Stimulated activated CD8-positive, alpha-beta memory T cell treated with anti-CD3 and anti-CD28 coated beads, Interleukin-4, amount 100 ng/mL, for 4 hours (primary cell): ENCODE measurements around the gene ACSM3.
"Not testable (repeated sequence)": the region's sequence is repeated elsewhere in the genome, so short reads cannot be mapped to it uniquely, and the experiment has no call there.

Experiments used
- DNase-seq, 2 donors: peaks; one replicate each; pipeline ENCODE4 v3.0.0-alpha.2; 2020; ENCODE audit warnings: low read depth in 2 of 2, low spot score in 1 of 2

The ACSM3 gene

GRCh38 chr16:20805684-20806167, 41.9 kb downstream of the ACSM3 start:
- not testable (repeated sequence) for DNase-seq

- DNase-seq = peak; percentile 40 to 45
These were observed 42.6 kb downstream of the ACSM3 start, which contains the start of the genes ERI2 and REXO5 for GRCh38 chr16:20806168-20807050. Gene ERI2 (minus strand): TSS chr16:20806472. CDS start chr16:20806430, 42 bp downstream. Gene REXO5 (plus strand): TSS chr16:20806527. CDS start chr16:20806954, 427 bp downstream.

- no peak for DNase-seq
These were observed 44.0 kb downstream of the ACSM3 start for GRCh38 chr16:20807862-20808261.

- DNase-seq = no peak
These were observed 48.1 kb downstream of the ACSM3 start for GRCh38 chr16:20811889-20812439.

GRCh38 chr16:20812510-20812909, 48.7 kb downstream of the ACSM3 start:
- no peak for DNase-seq

GRCh38 chr16:20814784-20815183, 51.0 kb downstream of the ACSM3 start:
- no peak for DNase-seq

GRCh38 chr16:20818929-20819585, 55.2 kb downstream of the ACSM3 start:
- no peak for DNase-seq

GRCh38 chr16:20821682-20822081, 57.9 kb downstream of the ACSM3 start:
- no peak for DNase-seq

- no peak for DNase-seq
These were observed 58.9 kb downstream of the ACSM3 start for GRCh38 chr16:20822521-20823325.

GRCh38 chr16:20826039-20826566, 62.3 kb downstream of the ACSM3 start:
- no peak for DNase-seq

GRCh38 chr16:20829536-20829935, 65.7 kb downstream of the ACSM3 start:
- DNase-seq = no peak

- no peak for DNase-seq
These were observed 66.6 kb downstream of the ACSM3 start for GRCh38 chr16:20830372-20830771.

GRCh38 chr16:20833086-20833485, 69.3 kb downstream of the ACSM3 start:
- no peak for DNase-seq

GRCh38 chr16:20838240-20838639, 74.4 kb downstream of the ACSM3 start:
- DNase-seq = no peak

- DNase-seq = no peak
These were observed 75.7 kb downstream of the ACSM3 start for GRCh38 chr16:20839504-20839903.

GRCh38 chr16:20844054-20844453, 80.2 kb downstream of the ACSM3 start:
- DNase-seq = no peak

GRCh38 chr16:20844588-20844987, 80.8 kb downstream of the ACSM3 start:
- DNase-seq = no peak

- no peak for DNase-seq
These were observed 82.2 kb downstream of the ACSM3 start for GRCh38 chr16:20846030-20846429.

GRCh38 chr16:20846551-20846950, 82.7 kb downstream of the ACSM3 start:
- DNase-seq = no peak
